Skin epidermis (tissue), 12 donors: ENCODE data around the gene HS3ST4.

ENCODE experiments used
- H3K27ac ChIP-seq, 21 experiments: fragments of 200-600 bp; sonication (generic) in 11 of 21; one replicate each; pipeline ENCODE4 v1.5.0; 2020; ENCODE audit warnings: mild to moderate bottlenecking in 3 of 21, inconsistent platforms in 2 of 21, moderate library complexity in 2 of 21
- H3K4me3 ChIP-seq, 7 experiments: fragments of 200-600 bp; sonication (generic) in 2 of 7; one replicate each; pipeline ENCODE4 v1.5.0; 2020; ENCODE audit warnings: inconsistent platforms in 2 of 7, mild to moderate bottlenecking in 2 of 7, moderate library complexity in 1 of 7

Gene HS3ST4

GRCh38 chr16:26139091-26139490 is 447.3 kb downstream of the HS3ST4 start:
- Histone ChIP-seq H3K27ac (no peak overlapping the region), H3K4me3 (no peak overlapping the region)

- Histone ChIP-seq H3K4me3 (no peak overlapping the region), H3K27ac (no peak overlapping the region)
These were observed 448.1 kb downstream of the HS3ST4 start for GRCh38 chr16:26139884-26140283.

GRCh38 chr16:26149364-26150190 is 457.8 kb downstream of the HS3ST4 start:
- H3K4me3 ChIP-seq: no peak overlapping the region
- H3K27ac ChIP-seq: no peak overlapping the region

- Histone ChIP-seq H3K27ac (no peak overlapping the region), H3K4me3 (no peak overlapping the region)
These were observed 463.5 kb downstream of the HS3ST4 start for GRCh38 chr16:26155221-26155620.

- Histone ChIP-seq H3K27ac (no peak overlapping the region), H3K4me3 (no peak overlapping the region)
These were observed 465.6 kb downstream of the HS3ST4 start for GRCh38 chr16:26157319-26157718.

GRCh38 chr16:26158142-26158759 is 466.5 kb downstream of the HS3ST4 start:
- Histone ChIP-seq H3K27ac (no peak overlapping the region), H3K4me3 (no peak overlapping the region)

- no peak overlapping the region for H3K27ac ChIP-seq
These were observed 469.9 kb downstream of the HS3ST4 start for GRCh38 chr16:26161461-26162180.

GRCh38 chr16:26169473-26169872 is 477.7 kb downstream of the HS3ST4 start:
- H3K27ac ChIP-seq: no peak overlapping the region
- no peak overlapping the region for H3K4me3 ChIP-seq

More at GRCh38 chr16:26161461-26162180, 469.9 kb downstream of the HS3ST4 start:
- no peak overlapping the region for H3K4me3 ChIP-seq

GRCh38 chr16:26175944-26176343 is 484.2 kb downstream of the HS3ST4 start:
- no peak overlapping the region for H3K4me3 ChIP-seq
- no peak overlapping the region for H3K27ac ChIP-seq

GRCh38 chr16:26177438-26177837 is 485.7 kb downstream of the HS3ST4 start:
- H3K27ac ChIP-seq: no peak overlapping the region
- no peak overlapping the region for H3K4me3 ChIP-seq

GRCh38 chr16:26178298-26178697 is 486.5 kb downstream of the HS3ST4 start:
- H3K27ac ChIP-seq: no peak overlapping the region
- H3K4me3 ChIP-seq: no peak overlapping the region

- Histone ChIP-seq H3K27ac (no peak overlapping the region), H3K4me3 (no peak overlapping the region)
These were observed 494.4 kb downstream of the HS3ST4 start for GRCh38 chr16:26186091-26186615.
